ENCODE results near the gene RBM8A. TPM values are rescaled to one million over a fixed set of nuclear protein-coding genes. Genes with fewer than 3 reads are reported as not detected.
A peak's percentile ranks its signal among the peaks of the same experiment; 100 is the strongest.

RBM8A gene
- total RNA-seq, 1 experiment from 2014 or later, result 285 TPM

DNA sequence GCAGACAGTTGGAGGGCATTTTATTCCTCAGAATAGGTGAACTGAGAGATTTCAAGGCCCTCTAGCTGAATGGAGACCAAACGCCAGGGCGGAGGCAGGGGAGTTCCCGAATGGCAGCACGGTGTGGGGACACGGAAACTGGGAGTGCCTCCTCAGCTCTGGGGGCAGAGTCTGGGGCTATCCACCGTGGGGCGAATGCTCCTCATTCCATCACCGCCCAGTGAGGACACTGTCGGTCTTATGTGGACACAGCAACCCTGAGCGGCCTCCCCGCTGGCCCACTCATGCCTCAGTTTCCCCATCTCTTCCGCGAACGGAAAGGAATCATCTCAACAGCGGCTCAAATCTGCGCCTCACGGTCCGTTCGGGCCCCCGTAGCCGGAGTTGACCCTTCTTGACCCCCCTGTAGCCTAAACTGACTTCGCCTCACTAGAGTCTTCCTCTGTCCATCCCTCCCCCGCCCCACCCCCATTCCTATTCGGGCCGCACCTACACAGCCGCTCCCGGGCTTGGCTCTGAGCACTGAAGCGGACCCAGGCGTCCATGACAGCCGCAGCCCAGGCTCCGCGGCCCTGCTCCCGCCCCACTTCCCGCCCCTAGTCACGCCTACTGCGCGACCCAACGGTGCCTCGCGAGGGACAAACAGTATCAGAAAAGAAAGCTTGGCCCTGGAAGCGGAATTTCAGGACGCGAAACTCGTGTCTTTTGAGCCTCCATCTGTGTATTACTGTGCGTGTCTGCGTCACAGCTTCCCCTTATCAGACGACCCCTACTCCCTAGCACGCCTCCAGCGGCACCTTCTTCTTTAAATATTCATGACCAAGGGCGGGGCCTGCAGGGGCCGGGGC is 8.9 kb downstream of the RBM8A start, which contains the start of gene PEX11B:
Gene PEX11B (minus strand): TSS at position 574 of the 848 bp plus-strand sequence. CDS start 29 bp downstream, at position 545.
- peak; percentile 84 to 90 for DNase-seq (ENCODE audit: low read depth in 1 of 2, low spot score in 2 of 2)

GRCh38 chr1:145917595-145917994 is 9.7 kb downstream of the RBM8A start:
- peaks cover 47% of the 10 kb centered on the region for H3K36me3 ChIP-seq

More for the DNA sequence above, 8.9 kb downstream of the RBM8A start, which contains the start of gene PEX11B:
- Histone ChIP-seq H3K4me3 (peak within 1 kb of the TSS; percentile 76), H3K4me1 (replicated peaks) (peaks cover 27% of the 10 kb centered on the region), H3K27ac (peak within 1 kb of the TSS; percentile 72), H3K9me3 (replicated peaks) (no peaks in the 10 kb centered on the region), H3K27me3 (replicated peaks) (no peaks in the 10 kb centered on the region), H3K36me3 (peaks cover 48% of the 10 kb centered on the region)

DNA sequence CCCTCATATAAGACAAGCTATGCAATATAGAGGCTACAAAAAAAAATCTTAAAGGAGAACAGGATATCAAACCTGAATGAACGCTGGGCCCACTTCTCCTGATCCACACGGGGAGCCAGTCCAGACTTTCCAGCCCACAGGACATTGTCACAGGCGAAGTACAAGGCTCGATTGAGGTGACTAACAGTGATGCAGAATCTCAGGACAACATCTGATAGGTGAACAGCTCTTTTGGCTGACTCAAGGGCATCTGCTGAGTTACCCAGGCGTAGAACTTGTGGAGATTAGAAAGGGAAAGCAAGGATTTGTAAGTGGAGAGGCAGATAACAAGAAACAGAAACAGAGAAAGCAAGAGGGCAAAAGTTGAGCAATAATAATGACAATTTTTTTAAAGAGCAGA is 10.5 kb downstream of the RBM8A start:
- DNase-seq (ENCODE audit: low read depth in 1 of 2, low spot score in 2 of 2), result no peak
- Histone ChIP-seq H3K4me1 (replicated peaks) (peaks cover 27% of the 10 kb centered on the region), H3K4me3 (no peak overlapping the region), H3K27me3 (replicated peaks) (no peaks in the 10 kb centered on the region), H3K36me3 (peaks cover 51% of the 10 kb centered on the region), H3K9me3 (replicated peaks) (no peaks in the 10 kb centered on the region), H3K27ac (no peak overlapping the region)

More at GRCh38 chr1:145917595-145917994, 9.7 kb downstream of the RBM8A start:
- H3K4me3 ChIP-seq, result peak overlapping the region; percentile 76
- H3K27ac ChIP-seq, result no peak overlapping the region
- peaks cover 27% of the 10 kb centered on the region for H3K4me1 ChIP-seq (replicated peaks)
- DNase-seq (ENCODE audit: low read depth in 1 of 2, low spot score in 2 of 2), result no peak
- no peaks in the 10 kb centered on the region for H3K9me3 ChIP-seq (replicated peaks)
- H3K27me3 ChIP-seq (replicated peaks), result no peaks in the 10 kb centered on the region

- H3K4me1 ChIP-seq (replicated peaks), result peaks cover 33% of the 10 kb centered on the region
- DNase-seq (ENCODE audit: low read depth in 1 of 2, low spot score in 2 of 2), result no peak
- H3K36me3 ChIP-seq, result peaks cover 63% of the 10 kb centered on the region
- no peak overlapping the region for H3K27ac ChIP-seq
- no peaks in the 10 kb centered on the region for H3K9me3 ChIP-seq (replicated peaks)
- H3K4me3 ChIP-seq, result no peak overlapping the region
- no peaks in the 10 kb centered on the region for H3K27me3 ChIP-seq (replicated peaks)
Observed at GRCh38 chr1:145912128-145912641, 15.1 kb downstream of the RBM8A start.

DNA sequence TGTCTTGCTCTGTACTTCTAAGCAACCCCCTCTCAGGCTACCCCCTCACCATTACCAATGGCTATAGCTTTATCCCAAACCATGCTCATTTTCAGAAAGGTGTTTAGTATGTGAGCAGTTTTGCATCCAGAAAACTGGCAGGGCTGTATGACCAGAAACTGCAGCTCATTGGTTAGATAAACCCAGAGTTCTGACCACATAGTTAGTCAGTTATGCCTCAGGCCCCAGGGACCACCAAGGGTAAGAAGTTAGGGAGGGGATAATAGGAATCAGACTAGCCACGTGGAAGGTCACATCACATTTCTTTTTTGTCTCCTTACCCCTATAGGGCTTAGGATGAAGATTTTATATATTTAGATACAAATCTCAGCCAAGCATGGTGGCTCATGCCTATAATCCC is 18.6 kb downstream of the RBM8A start:
- peak; percentile 65 to 71 for DNase-seq (ENCODE audit: low read depth in 1 of 2, low spot score in 2 of 2)
- H3K27ac ChIP-seq, result peak overlapping the region; percentile 35
- H3K4me3 ChIP-seq, result no peak overlapping the region

DNA sequence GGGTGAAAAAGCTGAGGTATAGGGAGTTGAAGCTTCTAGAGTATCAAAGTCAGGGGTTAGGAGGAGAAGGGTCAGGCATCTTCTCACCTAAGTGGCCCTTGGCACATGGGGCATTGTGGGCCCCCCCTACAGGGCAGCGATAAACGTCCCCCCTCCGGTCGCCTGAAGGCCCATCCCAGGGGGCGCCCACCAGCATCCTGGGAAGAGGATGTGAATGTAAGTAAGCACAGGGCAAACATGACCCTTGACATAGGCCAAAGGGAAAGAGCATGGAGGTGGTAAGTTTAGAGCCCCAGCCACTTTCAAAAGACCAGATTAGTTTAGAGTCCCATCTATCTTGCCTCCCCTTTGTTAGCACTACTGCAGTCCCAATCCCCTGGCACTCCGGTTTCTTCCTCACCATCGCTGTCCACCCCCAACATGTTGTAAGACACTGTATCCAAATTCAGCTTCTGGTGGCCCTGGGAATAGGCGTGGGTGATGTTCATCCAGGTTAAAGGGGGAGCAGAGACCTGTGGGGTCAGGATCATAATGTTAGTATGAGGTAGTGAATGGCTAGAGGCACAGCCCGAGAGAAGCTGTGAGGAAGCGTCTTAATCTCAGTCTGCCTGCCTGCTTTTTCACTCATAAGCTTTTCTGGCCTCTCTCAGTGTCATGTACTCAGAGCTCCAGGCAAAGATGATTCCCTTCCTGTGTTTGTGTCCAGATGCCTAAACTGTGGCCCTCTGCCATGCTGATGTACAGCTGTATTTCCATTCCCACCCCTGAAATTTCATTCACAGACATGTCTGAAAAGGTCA is 20.1 kb downstream of the RBM8A start:
- Histone ChIP-seq H3K9me3 (replicated peaks) (no peaks in the 10 kb centered on the region), H3K36me3 (peaks cover 20% of the 10 kb centered on the region), H3K27me3 (replicated peaks) (no peaks in the 10 kb centered on the region), H3K27ac (no peak overlapping the region), H3K4me1 (replicated peaks) (peaks cover 28% of the 10 kb centered on the region), H3K4me3 (no peak overlapping the region)
- DNase-seq (ENCODE audit: low read depth in 1 of 2, low spot score in 2 of 2), result no peak

More for the DNA sequence above, 18.6 kb downstream of the RBM8A start:
- peaks cover 28% of the 10 kb centered on the region for H3K4me1 ChIP-seq (replicated peaks)
- H3K9me3 ChIP-seq (replicated peaks), result no peaks in the 10 kb centered on the region
- H3K27me3 ChIP-seq (replicated peaks), result no peaks in the 10 kb centered on the region
- H3K36me3 ChIP-seq, result peaks cover 33% of the 10 kb centered on the region

DNA sequence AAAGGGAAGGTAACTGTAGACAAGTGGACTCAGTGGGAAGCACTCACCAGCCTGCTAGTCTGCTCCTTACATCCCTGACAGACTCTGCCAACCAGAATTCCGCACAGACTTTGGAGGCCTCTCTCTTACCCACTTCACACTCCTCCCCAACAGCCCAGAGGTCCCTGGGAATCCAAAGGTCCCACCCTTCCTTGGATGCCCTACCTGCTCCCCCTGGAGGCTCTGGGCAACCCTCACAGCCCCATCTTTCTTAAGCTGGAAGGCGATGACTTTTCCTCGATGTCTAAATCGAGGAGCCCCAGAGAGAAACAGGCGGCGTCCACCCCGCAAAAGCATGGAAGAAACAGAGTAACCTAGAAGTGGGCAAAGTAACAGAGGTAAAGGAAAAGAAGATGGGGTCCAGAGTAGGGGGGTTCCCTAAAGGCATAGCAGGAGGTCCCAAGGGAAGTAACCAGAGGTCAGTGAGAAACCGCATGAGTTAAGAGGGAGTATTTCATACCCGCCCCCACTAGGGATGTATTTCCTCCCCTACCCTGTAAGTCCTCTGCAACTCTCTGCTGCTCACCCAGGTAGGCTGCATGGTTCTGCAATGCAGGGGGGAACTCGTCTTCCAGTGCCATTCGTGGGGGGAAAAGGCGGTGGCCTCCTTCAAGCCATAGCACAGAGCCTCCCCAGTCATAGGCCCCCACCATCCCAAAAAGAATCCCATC is 25.8 kb downstream of the RBM8A start:
- H3K27me3 ChIP-seq (replicated peaks), result no peaks in the 10 kb centered on the region
- no peak overlapping the region for H3K27ac ChIP-seq
- H3K9me3 ChIP-seq (replicated peaks), result no peaks in the 10 kb centered on the region
- no peak for DNase-seq (ENCODE audit: low read depth in 1 of 2, low spot score in 2 of 2)
- H3K4me1 ChIP-seq (replicated peaks), result no peaks in the 10 kb centered on the region
- no peak overlapping the region for H3K4me3 ChIP-seq
- H3K36me3 ChIP-seq, result no peaks in the 10 kb centered on the region

GRCh38 chr1:145898756-145899155 is 28.5 kb downstream of the RBM8A start:
- H3K9me3 ChIP-seq (replicated peaks), result no peaks in the 10 kb centered on the region
- H3K27ac ChIP-seq, result no peak overlapping the region
- H3K4me1 ChIP-seq (replicated peaks), result no peaks in the 10 kb centered on the region
- no peaks in the 10 kb centered on the region for H3K27me3 ChIP-seq (replicated peaks)
- H3K4me3 ChIP-seq, result no peak overlapping the region
- no peak for DNase-seq (ENCODE audit: low read depth in 1 of 2, low spot score in 2 of 2)
- H3K36me3 ChIP-seq, result no peaks in the 10 kb centered on the region

GRCh38 chr1:145897969-145898368 is 29.3 kb downstream of the RBM8A start:
- Histone ChIP-seq H3K4me1 (replicated peaks) (peaks cover 4% of the 10 kb centered on the region), H3K27me3 (replicated peaks) (no peaks in the 10 kb centered on the region), H3K4me3 (no peak overlapping the region), H3K27ac (no peak overlapping the region), H3K9me3 (replicated peaks) (no peaks in the 10 kb centered on the region), H3K36me3 (no peaks in the 10 kb centered on the region)
- no peak for DNase-seq (ENCODE audit: low read depth in 1 of 2, low spot score in 2 of 2)

- H3K27ac ChIP-seq, result no peak overlapping the region
- no peaks in the 10 kb centered on the region for H3K9me3 ChIP-seq (replicated peaks)
- DNase-seq (ENCODE audit: low read depth in 1 of 2, low spot score in 2 of 2), result no peak
- H3K27me3 ChIP-seq (replicated peaks), result no peaks in the 10 kb centered on the region
- H3K4me1 ChIP-seq (replicated peaks), result peaks cover 27% of the 10 kb centered on the region
- no peaks in the 10 kb centered on the region for H3K36me3 ChIP-seq
- H3K4me3 ChIP-seq, result no peak overlapping the region
Observed at GRCh38 chr1:145895471-145895870, 31.8 kb downstream of the RBM8A start.

GRCh38 chr1:145893306-145894055 is 33.8 kb downstream of the RBM8A start:
- Histone ChIP-seq H3K4me3 (no peak overlapping the region), H3K27me3 (replicated peaks) (no peaks in the 10 kb centered on the region), H3K27ac (no peak overlapping the region), H3K4me1 (replicated peaks) (peaks cover 28% of the 10 kb centered on the region), H3K36me3 (no peaks in the 10 kb centered on the region), H3K9me3 (replicated peaks) (no peaks in the 10 kb centered on the region)
- no peak for DNase-seq (ENCODE audit: low read depth in 1 of 2, low spot score in 2 of 2)

DNA sequence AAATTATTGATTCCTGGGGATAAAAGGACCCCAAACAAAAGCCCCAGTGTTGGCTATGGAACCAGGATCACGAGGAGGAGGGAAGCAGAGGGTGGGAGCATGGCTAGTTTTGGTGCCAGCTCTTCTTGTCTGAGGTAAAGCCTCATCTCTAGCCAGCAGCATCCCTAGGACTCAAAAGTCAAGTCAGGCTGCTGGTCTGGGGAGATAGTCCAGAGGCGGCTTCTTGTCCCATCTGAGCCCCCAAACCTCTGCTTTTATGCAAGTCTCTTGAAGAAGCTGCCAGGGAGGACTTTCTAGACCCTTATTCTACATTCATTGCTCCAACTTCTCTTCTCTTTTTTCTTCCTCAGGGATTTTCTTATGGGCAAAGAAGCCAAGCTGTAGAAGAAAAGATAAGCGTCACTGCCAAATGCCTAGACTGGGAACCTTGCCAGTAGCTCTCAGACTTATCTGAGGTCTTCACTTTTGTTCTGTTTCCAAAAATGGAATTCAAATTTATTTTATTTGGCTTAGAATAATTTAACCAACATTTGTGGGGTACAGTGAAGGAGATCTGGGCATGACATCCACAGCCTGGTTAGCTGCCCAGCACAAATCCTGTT is 34.7 kb downstream of the RBM8A start:
- peak in 1 of 2 experiments; percentile 59 for DNase-seq (ENCODE audit: low read depth in 1 of 2, low spot score in 2 of 2)
- no peak overlapping the region for H3K4me3 ChIP-seq
- H3K27me3 ChIP-seq (replicated peaks), result no peaks in the 10 kb centered on the region
- peaks cover 28% of the 10 kb centered on the region for H3K4me1 ChIP-seq (replicated peaks)
- no peaks in the 10 kb centered on the region for H3K36me3 ChIP-seq
- H3K9me3 ChIP-seq (replicated peaks), result no peaks in the 10 kb centered on the region
- peak overlapping the region; percentile 77 for H3K27ac ChIP-seq

Data from SJSA1 (cell line).